Vagina (tissue), 2 donors: ENCODE data around the gene PCYT2.

Experiments used
- POLR2A ChIP-seq, 2 donors: fragments of 450-650 bp; IDR thresholded peaks; one replicate each; pipeline ENCODE4 v1.6.1; 2017; ENCODE audit warnings: antibody characterized with exemption in 2 of 2, mild to moderate bottlenecking in 2 of 2, moderate library complexity in 2 of 2
- TF ChIP-seq, protein P1 (sequence below), 3 experiments: fragments of 450-650 bp in 2 of 3; fragments of 200-600 bp in 1 of 3; sonication (generic) in 1 of 3; IDR thresholded peaks; one replicate each; pipeline ENCODE4 v1.5.1; 2017 to 2019; ENCODE audit warnings: antibody characterized with exemption in 3 of 3, mild to moderate bottlenecking in 2 of 3, moderate library complexity in 2 of 3

DNA sequence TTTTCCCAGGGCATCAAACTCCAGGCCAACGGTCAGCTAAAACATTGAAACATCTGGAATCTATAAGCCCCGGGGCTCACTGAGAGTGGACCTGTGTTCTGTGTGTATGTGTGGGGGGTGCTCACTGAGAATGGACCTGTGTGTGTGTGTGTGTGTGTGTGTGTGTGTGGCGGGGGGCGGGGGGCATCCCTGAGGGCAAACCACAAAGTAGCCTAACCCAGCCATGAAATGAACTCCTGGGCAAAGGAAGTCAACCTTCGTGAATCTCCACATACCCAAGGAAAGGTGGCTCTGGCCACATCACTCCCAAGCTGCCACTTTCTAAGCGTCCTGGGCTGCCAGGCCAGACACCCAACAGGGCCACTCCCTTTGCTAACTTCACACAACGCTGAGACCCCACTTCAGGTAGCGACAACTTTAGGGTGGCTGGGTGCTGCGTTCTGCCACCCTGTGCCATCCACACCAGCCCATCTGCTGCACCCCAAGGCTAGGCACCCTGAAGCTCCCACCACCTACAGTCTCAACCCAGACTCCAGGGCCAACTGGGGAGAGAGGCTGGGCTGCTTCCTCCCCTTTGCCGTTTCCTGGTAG is 14.8 kb upstream of the PCYT2 start:
- TF ChIP-seq POLR2A (IDR thresholded peaks at IDR 0.05), result no peak
- TF ChIP-seq, protein P1, sequence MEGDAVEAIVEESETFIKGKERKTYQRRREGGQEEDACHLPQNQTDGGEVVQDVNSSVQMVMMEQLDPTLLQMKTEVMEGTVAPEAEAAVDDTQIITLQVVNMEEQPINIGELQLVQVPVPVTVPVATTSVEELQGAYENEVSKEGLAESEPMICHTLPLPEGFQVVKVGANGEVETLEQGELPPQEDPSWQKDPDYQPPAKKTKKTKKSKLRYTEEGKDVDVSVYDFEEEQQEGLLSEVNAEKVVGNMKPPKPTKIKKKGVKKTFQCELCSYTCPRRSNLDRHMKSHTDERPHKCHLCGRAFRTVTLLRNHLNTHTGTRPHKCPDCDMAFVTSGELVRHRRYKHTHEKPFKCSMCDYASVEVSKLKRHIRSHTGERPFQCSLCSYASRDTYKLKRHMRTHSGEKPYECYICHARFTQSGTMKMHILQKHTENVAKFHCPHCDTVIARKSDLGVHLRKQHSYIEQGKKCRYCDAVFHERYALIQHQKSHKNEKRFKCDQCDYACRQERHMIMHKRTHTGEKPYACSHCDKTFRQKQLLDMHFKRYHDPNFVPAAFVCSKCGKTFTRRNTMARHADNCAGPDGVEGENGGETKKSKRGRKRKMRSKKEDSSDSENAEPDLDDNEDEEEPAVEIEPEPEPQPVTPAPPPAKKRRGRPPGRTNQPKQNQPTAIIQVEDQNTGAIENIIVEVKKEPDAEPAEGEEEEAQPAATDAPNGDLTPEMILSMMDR (IDR thresholded peaks at IDR 0.05), result no peak
